ENCODE data around the gene SMG1.
"Not testable (repeated sequence)": the region's sequence is repeated elsewhere in the genome, so short reads cannot be mapped to it uniquely, and the experiment has no call there.

The SMG1 gene

GRCh38 chr16:18932243-18932987, 6.2 kb upstream of the SMG1 start:
- DNase-seq, result no peak

GRCh38 chr16:18931756-18932155, 5.5 kb upstream of the SMG1 start:
- no peak for DNase-seq

GRCh38 chr16:18930095-18930494, 3.9 kb upstream of the SMG1 start:
- DNase-seq, result not testable (repeated sequence)

- DNase-seq, result not testable (repeated sequence)
Measured at GRCh38 chr16:18928073-18928472, 1.9 kb upstream of the SMG1 start.

- DNase-seq, result not testable (repeated sequence)
Measured at GRCh38 chr16:18925215-18925985, 808 bp downstream of the SMG1 start.

GRCh38 chr16:18923935-18924334, 2.3 kb downstream of the SMG1 start:
- not testable (repeated sequence) for DNase-seq

- DNase-seq, result not testable (repeated sequence)
Measured at GRCh38 chr16:18923124-18923523, 3.1 kb downstream of the SMG1 start.

GRCh38 chr16:18909585-18909984, 16.6 kb downstream of the SMG1 start:
- DNase-seq, result not testable (repeated sequence)

GRCh38 chr16:18908716-18909115, 17.5 kb downstream of the SMG1 start:
- not testable (repeated sequence) for DNase-seq

GRCh38 chr16:18902778-18903177, 23.4 kb downstream of the SMG1 start:
- DNase-seq, result not testable (repeated sequence)

GRCh38 chr16:18902044-18902443, 24.2 kb downstream of the SMG1 start:
- not testable (repeated sequence) for DNase-seq

GRCh38 chr16:18901194-18901593, 25.0 kb downstream of the SMG1 start:
- DNase-seq, result not testable (repeated sequence)

GRCh38 chr16:18884456-18884855, 41.8 kb downstream of the SMG1 start:
- DNase-seq, result not testable (repeated sequence)

- not testable (repeated sequence) for DNase-seq
Measured at GRCh38 chr16:18877734-18878133, 48.5 kb downstream of the SMG1 start.

GRCh38 chr16:18877259-18877658, 48.9 kb downstream of the SMG1 start:
- not testable (repeated sequence) for DNase-seq

- DNase-seq, result not testable (repeated sequence)
Measured at GRCh38 chr16:18876301-18876700, 49.9 kb downstream of the SMG1 start.

- not testable (repeated sequence) for DNase-seq
Measured at GRCh38 chr16:18869043-18869771, 57.0 kb downstream of the SMG1 start.

GRCh38 chr16:18866277-18866823, 59.9 kb downstream of the SMG1 start:
- DNase-seq, result not testable (repeated sequence)

- DNase-seq, result not testable (repeated sequence)
Measured at GRCh38 chr16:18862891-18863290, 63.3 kb downstream of the SMG1 start.

- DNase-seq, result no peak
Measured at GRCh38 chr16:18855196-18855595, 71.0 kb downstream of the SMG1 start.

GRCh38 chr16:18853694-18854093, 72.5 kb downstream of the SMG1 start:
- DNase-seq, result no peak

GRCh38 chr16:18852647-18853046, 73.6 kb downstream of the SMG1 start:
- DNase-seq, result no peak

GRCh38 chr16:18846416-18846815, 79.8 kb downstream of the SMG1 start:
- no peak for DNase-seq
